Osteoblast (primary cell): ENCODE data around the gene C6orf136. TPM values are rescaled to one million over a fixed set of nuclear protein-coding genes. Genes with fewer than 3 reads are reported as not detected.

Experiments used
- DNase-seq: peaks from one replicate; pipeline ENCODE4 v3.0.0; 2011; ENCODE audit warnings: low spot score, mixed read lengths; ENCODE audit not compliant: insufficient read length; ENCODE audit errors: missing footprints
- H2AFZ ChIP-seq: 2 replicates; pipeline ENCODE4 v1.6.0; 2011; ENCODE audit warnings: mild to moderate bottlenecking, low read length
- H3K27ac ChIP-seq: 2 replicates; pipeline ENCODE4 v1.5.1; 2011; ENCODE audit warnings: mild to moderate bottlenecking, low read depth, low read length, moderate library complexity
- H3K27me3 ChIP-seq: 2 replicates; pipeline ENCODE4 v1.6.0; 2012; ENCODE audit warnings: mild to moderate bottlenecking, control low read depth, inconsistent platforms, low read length, moderate library complexity; ENCODE audit not compliant: insufficient read depth
- H3K36me3 ChIP-seq: 2 replicates; pipeline ENCODE4 v1.5.1; 2011; ENCODE audit warnings: mild to moderate bottlenecking, low read length, control low read depth, moderate library complexity; ENCODE audit not compliant: insufficient read depth
- H3K4me1 ChIP-seq: 2 replicates; pipeline ENCODE4 v1.5.1; 2011; ENCODE audit warnings: mild to moderate bottlenecking, low read length, control low read depth, moderate library complexity; ENCODE audit not compliant: insufficient read depth
- H3K4me2 ChIP-seq: 2 replicates; pipeline ENCODE4 v1.6.0; 2011; ENCODE audit warnings: mild to moderate bottlenecking, low read length; ENCODE audit not compliant: insufficient read depth
- H3K4me3 ChIP-seq: fragments of 200-600 bp; sonication (generic); 3 replicates; pipeline ENCODE4 v1.5.1; 2012; ENCODE audit warnings: mild to moderate bottlenecking, low read length, inconsistent platforms; ENCODE audit not compliant: insufficient read depth
- H3K79me2 ChIP-seq: 2 replicates; pipeline ENCODE4 v1.6.0; 2012; ENCODE audit warnings: mild to moderate bottlenecking, low read length, control low read depth, inconsistent platforms; ENCODE audit not compliant: insufficient read depth
- H3K9me3 ChIP-seq: 2 replicates; pipeline ENCODE4 v1.5.1; 2011; ENCODE audit warnings: low read depth, low read length, control low read depth
- H4K20me1 ChIP-seq: 2 replicates; pipeline ENCODE4 v1.6.0; 2012; ENCODE audit warnings: mild to moderate bottlenecking, low read length, control low read depth; ENCODE audit not compliant: insufficient read depth
- CTCF ChIP-seq: IDR thresholded peaks from 2 replicates; pipeline ENCODE4 v1.5.1; 2011; ENCODE audit warnings: mild to moderate bottlenecking, low read depth, low read length, moderate library complexity; ENCODE audit errors: extremely low read depth
- total RNA-seq: library from RNA; depleted of rRNA; stranded (reverse); fragments of >200 nt; gene quantifications from 2 replicates; pipeline ENCODE4 v1.2.3, GENCODE V29; 2012

Gene C6orf136
- total RNA-seq, 1 donor: 6.2 TPM

- Histone ChIP-seq H2AFZ (no peak overlapping the region), H4K20me1 (peaks cover 46% of the 10 kb centered on the region), H3K4me3 (no peak overlapping the region), H3K27me3 (no peaks in the 10 kb centered on the region), H3K27ac (no peak overlapping the region), H3K9me3 (no peaks in the 10 kb centered on the region), H3K36me3 (peaks cover 55% of the 10 kb centered on the region), H3K4me1 (peaks cover 29% of the 10 kb centered on the region), H3K79me2 (peaks cover 59% of the 10 kb centered on the region), H3K4me2 (no peak overlapping the region)
- peak; percentile 60 for DNase-seq
- TF ChIP-seq CTCF: no peak
These were observed 29.8 kb downstream of the C6orf136 start for GRCh38 chr6:30676660-30677285.

- H3K36me3 ChIP-seq: peaks cover 68% of the 10 kb centered on the region
- H3K27ac ChIP-seq: peak overlapping the region; percentile 45
- peaks cover 72% of the 10 kb centered on the region for H3K79me2 ChIP-seq
- TF ChIP-seq CTCF: peak; percentile 85
- peaks cover 40% of the 10 kb centered on the region for H3K4me1 ChIP-seq
- H4K20me1 ChIP-seq: peaks cover 62% of the 10 kb centered on the region
- peak; percentile 95 for DNase-seq
- peak overlapping the region; percentile 48 for H3K4me3 ChIP-seq
- peak overlapping the region; percentile 96 for H3K4me2 ChIP-seq
- no peaks in the 10 kb centered on the region for H3K9me3 ChIP-seq
- no peak overlapping the region for H2AFZ ChIP-seq
- H3K27me3 ChIP-seq: no peaks in the 10 kb centered on the region
These were observed 32.2 kb downstream of the C6orf136 start for GRCh38 chr6:30678964-30679726.

GRCh38 chr6:30679765-30680535, 33.0 kb downstream of the C6orf136 start:
- Histone ChIP-seq H3K4me1 (peaks cover 43% of the 10 kb centered on the region), H3K4me3 (peak overlapping the region; percentile 48), H4K20me1 (peaks cover 68% of the 10 kb centered on the region), H3K79me2 (peaks cover 80% of the 10 kb centered on the region), H3K9me3 (no peaks in the 10 kb centered on the region), H2AFZ (no peak overlapping the region), H3K27me3 (no peaks in the 10 kb centered on the region), H3K36me3 (peaks cover 71% of the 10 kb centered on the region), H3K4me2 (peak overlapping the region; percentile 96), H3K27ac (peak overlapping the region; percentile 45)
- no peak for TF ChIP-seq CTCF
- peak; percentile 65 for DNase-seq
